OCI-LY1 (cell line): Measurements from ENCODE around the gene PRRT2.

Experiments
- H2AFZ ChIP-seq: fragments of 200-600 bp; sonication (generic), shearing (Covaris generic); 2 replicates; pipeline ENCODE4 v1.6.0; 2014; ENCODE audit warnings: antibody characterized with exemption, mild to moderate bottlenecking, low read length
- H3F3A ChIP-seq: fragments of 200-600 bp; sonication (generic), shearing (Covaris generic); 2 replicates; pipeline ENCODE4 v1.6.0; 2014; ENCODE audit warnings: mild to moderate bottlenecking, antibody characterized with exemption, low read length, moderate library complexity; ENCODE audit not compliant: insufficient read depth
- H3K27ac ChIP-seq: fragments of 200-600 bp; sonication (generic); 2 replicates; pipeline ENCODE4 v1.5.1; 2014; ENCODE audit warnings: low read length, mixed run types, mild to moderate bottlenecking, low read depth; ENCODE audit not compliant: poor library complexity, severe bottlenecking
- H3K27me3 ChIP-seq: fragments of 200-600 bp; sonication (generic); 2 replicates; pipeline ENCODE4 v1.6.0; 2014; ENCODE audit warnings: antibody characterized with exemption, mild to moderate bottlenecking, low read length, moderate library complexity; ENCODE audit not compliant: insufficient read depth
- H3K36me3 ChIP-seq: fragments of 200-600 bp; sonication (generic); 2 replicates; pipeline ENCODE4 v1.6.1; 2014; ENCODE audit warnings: mild to moderate bottlenecking, antibody characterized with exemption, low read length, moderate library complexity, mixed read lengths; ENCODE audit not compliant: insufficient read depth
- H3K4me1 ChIP-seq: fragments of 200-600 bp; sonication (generic); 2 replicates; pipeline ENCODE4 v1.5.1; 2014; ENCODE audit warnings: mild to moderate bottlenecking, low read length, moderate library complexity; ENCODE audit not compliant: insufficient read depth, severe bottlenecking
- H3K4me2 ChIP-seq: fragments of 200-600 bp; sonication (generic), shearing (Covaris generic); 2 replicates; pipeline ENCODE4 v1.6.1; 2014; ENCODE audit warnings: low read length
- H3K4me3 ChIP-seq: fragments of 200-600 bp; sonication (generic); 2 replicates; pipeline ENCODE4 v1.5.1; 2014; ENCODE audit warnings: low read length, low read depth, mild to moderate bottlenecking, mixed read lengths; ENCODE audit not compliant: poor library complexity, severe bottlenecking
- H3K79me2 ChIP-seq: fragments of 200-600 bp; shearing (Covaris generic); 2 replicates; pipeline ENCODE4 v1.6.1; 2016; ENCODE audit warnings: mixed run types, low read length, mixed read lengths; ENCODE audit not compliant: insufficient read depth
- H3K9ac ChIP-seq: fragments of 200-600 bp; sonication (generic), shearing (Covaris generic); 2 replicates; pipeline ENCODE4 v1.6.1; 2014; ENCODE audit warnings: mild to moderate bottlenecking, low read length, mixed read lengths
- H3K9me2 ChIP-seq: fragments of 200-600 bp; sonication (generic), shearing (Covaris generic); 2 replicates; pipeline ENCODE4 v1.6.1; 2014; ENCODE audit warnings: low read depth, mild to moderate bottlenecking, low read length, mixed read lengths
- H3K9me3 ChIP-seq: fragments of 200-600 bp; shearing (Covaris generic); 2 replicates; pipeline ENCODE4 v1.6.1; 2014; ENCODE audit warnings: low read length, mixed read lengths
- H4K20me1 ChIP-seq: fragments of 200-600 bp; sonication (generic), shearing (Covaris generic); 2 replicates; pipeline ENCODE4 v1.6.0; 2016; ENCODE audit warnings: mild to moderate bottlenecking, low read length; ENCODE audit not compliant: insufficient read depth
- CTCF ChIP-seq: fragments of 200-600 bp; sonication (generic), shearing (Covaris generic); IDR thresholded peaks from 2 replicates; pipeline ENCODE4 v1.5.1; 2017; ENCODE audit warnings: mild to moderate bottlenecking, antibody characterized with exemption, low read length, moderate library complexity, mixed read lengths
- EZH2 ChIP-seq: fragments of 200-600 bp; sonication (generic), shearing (Covaris generic); IDR thresholded peaks from 2 replicates; pipeline ENCODE4 v1.8.0; 2017; ENCODE audit warnings: borderline replicate concordance, mixed run types, mild to moderate bottlenecking, antibody characterized with exemption, low read length, moderate library complexity, mixed read lengths

PRRT2 gene

DNA sequence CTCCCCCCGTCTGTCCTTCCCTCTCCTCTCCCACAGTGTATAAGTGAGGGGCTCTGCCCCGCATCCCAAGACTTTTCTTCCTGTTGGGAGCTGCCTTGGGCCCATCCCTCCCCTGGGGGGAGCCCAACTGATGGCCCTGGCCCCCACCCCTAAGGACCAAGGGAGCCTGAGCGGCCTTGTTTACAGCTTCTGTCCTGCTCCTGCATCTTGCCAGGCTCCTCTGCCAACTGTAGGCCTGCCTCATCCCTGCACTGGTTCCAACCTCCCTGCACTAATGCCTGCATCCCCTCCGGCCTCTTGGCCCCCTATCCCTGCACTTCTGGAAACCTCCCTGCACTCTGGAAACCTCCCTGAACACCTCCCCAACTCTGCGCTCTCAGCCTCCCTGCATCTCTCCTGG lies 2.6 kb downstream of the PRRT2 start:
- peaks cover 31% of the 10 kb centered on the region for H3K36me3 ChIP-seq
- no peaks in the 10 kb centered on the region for H4K20me1 ChIP-seq
- H3F3A ChIP-seq, result no peaks in the 10 kb centered on the region
- no peak overlapping the region for H3K4me2 ChIP-seq
- no peak overlapping the region for H3K4me3 ChIP-seq
- H3K9me2 ChIP-seq, result no peaks in the 10 kb centered on the region
- H3K4me1 ChIP-seq, result peaks cover 56% of the 10 kb centered on the region
- H3K9ac ChIP-seq, result no peak overlapping the region
- H3K27ac ChIP-seq, result no peak overlapping the region
- TF ChIP-seq CTCF, result no peak
- TF ChIP-seq EZH2, result no peak
- H2AFZ ChIP-seq, result no peak overlapping the region
- H3K9me3 ChIP-seq, result no peaks in the 10 kb centered on the region
- H3K27me3 ChIP-seq, result no peaks in the 10 kb centered on the region
- H3K79me2 ChIP-seq, result no peaks in the 10 kb centered on the region

DNA sequence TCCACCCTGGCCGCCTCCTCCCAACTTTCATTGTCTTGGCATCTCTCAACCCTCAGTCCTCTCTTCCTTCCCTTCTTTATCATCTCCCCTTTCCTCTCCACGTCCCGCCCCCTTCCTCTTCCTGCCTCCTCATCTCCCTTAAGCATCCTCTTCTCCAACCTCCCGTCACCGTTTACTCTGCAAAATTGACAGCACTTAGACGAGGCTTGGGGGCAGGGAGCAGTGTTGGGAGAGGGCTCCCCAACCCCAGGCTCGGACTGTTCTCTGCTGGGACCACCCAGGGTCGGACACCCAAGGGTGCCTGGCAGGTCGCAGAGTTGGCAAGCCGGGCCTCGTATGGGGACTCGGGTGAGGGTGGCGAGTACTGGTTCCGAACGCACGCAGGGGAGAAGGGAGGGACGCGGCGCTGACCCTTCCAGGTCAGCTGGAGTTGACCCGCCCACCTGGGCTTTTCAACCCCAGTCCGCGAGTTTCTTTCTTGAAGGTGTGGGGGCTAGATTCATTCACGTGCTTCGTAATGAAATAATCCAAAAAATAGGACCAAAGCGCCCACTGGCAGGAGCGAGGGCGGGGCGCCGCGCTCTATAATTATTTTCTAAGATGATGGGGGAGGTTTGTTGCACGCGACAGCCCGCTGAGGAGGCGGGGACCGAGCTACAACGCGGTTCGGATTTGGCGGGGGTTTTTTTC lies 3.2 kb downstream of the PRRT2 start:
- peak overlapping the region; percentile 95 for H3K9ac ChIP-seq
- no peaks in the 10 kb centered on the region for H3K9me2 ChIP-seq
- peak overlapping the region; percentile 91 for H3K4me2 ChIP-seq
- H4K20me1 ChIP-seq, result no peaks in the 10 kb centered on the region
- H2AFZ ChIP-seq, result 0 out of 2 replicates have a peak overlapping the region, but pooled peaks have one; percentile 19
- H3K79me2 ChIP-seq, result no peaks in the 10 kb centered on the region
- H3K27me3 ChIP-seq, result no peaks in the 10 kb centered on the region
- peaks cover 31% of the 10 kb centered on the region for H3K36me3 ChIP-seq
- TF ChIP-seq CTCF (no peak), EZH2 (no peak)
- peaks cover 56% of the 10 kb centered on the region for H3K4me1 ChIP-seq
- no peaks in the 10 kb centered on the region for H3K9me3 ChIP-seq
- H3K4me3 ChIP-seq, result peak overlapping the region; percentile 93
- H3K27ac ChIP-seq, result no peak overlapping the region
- no peaks in the 10 kb centered on the region for H3F3A ChIP-seq

- Histone ChIP-seq H3F3A (no peaks in the 10 kb centered on the region), H3K4me2 (peak within 1 kb of the TSS; percentile 91), H3K36me3 (peaks cover 23% of the 10 kb centered on the region), H2AFZ (peak within 1 kb of the TSS; percentile 19; the same call in 1 of the 2 replicates), H3K9me3 (no peaks in the 10 kb centered on the region), H3K4me1 (peaks cover 56% of the 10 kb centered on the region), H3K9me2 (no peaks in the 10 kb centered on the region), H3K27ac (peak within 1 kb of the TSS; percentile 73), H3K9ac (peak within 1 kb of the TSS; percentile 95), H3K4me3 (peak within 1 kb of the TSS; percentile 93), H3K27me3 (no peaks in the 10 kb centered on the region), H3K79me2 (no peaks in the 10 kb centered on the region), H4K20me1 (no peaks in the 10 kb centered on the region)
- TF ChIP-seq EZH2 (no peak), CTCF (peak; percentile 88)
Measured at GRCh38 chr16:29815793-29816693, 4.0 kb downstream of the PRRT2 start, which contains the start of gene PAGR1. PAGR1 (plus strand) TSS chr16:29816152; CDS start chr16:29816526, 374 bp downstream.
